Activated naive CD8-positive, alpha-beta T cell treated with anti-CD3 and anti-CD28 coated beads for 36 hours (primary cell): ENCODE measurements around the gene ANKRD18B. TPM values are rescaled to one million over a fixed set of nuclear protein-coding genes. Genes with fewer than 3 reads are reported as not detected.
"Not testable (repeated sequence)": the region's sequence is repeated elsewhere in the genome, so short reads cannot be mapped to it uniquely, and the experiment has no call there.

Experiments used
- DNase-seq: peaks from one replicate; pipeline ENCODE4 v3.0.0; 2021
- H3K27ac Mint-ChIP-seq: one replicate; pipeline ENCODE4 v1.8.0; 2022; ENCODE audit warnings: mild to moderate bottlenecking, moderate library complexity, mixed read lengths
- H3K27me3 Mint-ChIP-seq: one replicate; pipeline ENCODE4 v1.8.0; 2022; ENCODE audit warnings: mild to moderate bottlenecking, mixed read lengths
- H3K36me3 Mint-ChIP-seq: one replicate; pipeline ENCODE4 v1.8.0; 2021; ENCODE audit warnings: mild to moderate bottlenecking, mixed read lengths
- H3K4me1 Mint-ChIP-seq: one replicate; pipeline ENCODE4 v1.8.0; 2021; ENCODE audit warnings: mixed read lengths
- H3K4me3 Mint-ChIP-seq: one replicate; pipeline ENCODE4 v1.8.0; 2022; ENCODE audit warnings: mild to moderate bottlenecking, moderate library complexity, mixed read lengths
- H3K9me3 Mint-ChIP-seq: one replicate; pipeline ENCODE4 v1.8.0; 2022; ENCODE audit warnings: mixed read lengths
- total RNA-seq, 2 experiments: library from RNA; stranded (reverse); gene quantifications; one replicate each; pipeline ENCODE4 v1.2.3, GENCODE V29; 2021

The ANKRD18B gene
- total RNA-seq, 2 experiments from 2014 or later = 0.14 to 0.56 TPM

DNA sequence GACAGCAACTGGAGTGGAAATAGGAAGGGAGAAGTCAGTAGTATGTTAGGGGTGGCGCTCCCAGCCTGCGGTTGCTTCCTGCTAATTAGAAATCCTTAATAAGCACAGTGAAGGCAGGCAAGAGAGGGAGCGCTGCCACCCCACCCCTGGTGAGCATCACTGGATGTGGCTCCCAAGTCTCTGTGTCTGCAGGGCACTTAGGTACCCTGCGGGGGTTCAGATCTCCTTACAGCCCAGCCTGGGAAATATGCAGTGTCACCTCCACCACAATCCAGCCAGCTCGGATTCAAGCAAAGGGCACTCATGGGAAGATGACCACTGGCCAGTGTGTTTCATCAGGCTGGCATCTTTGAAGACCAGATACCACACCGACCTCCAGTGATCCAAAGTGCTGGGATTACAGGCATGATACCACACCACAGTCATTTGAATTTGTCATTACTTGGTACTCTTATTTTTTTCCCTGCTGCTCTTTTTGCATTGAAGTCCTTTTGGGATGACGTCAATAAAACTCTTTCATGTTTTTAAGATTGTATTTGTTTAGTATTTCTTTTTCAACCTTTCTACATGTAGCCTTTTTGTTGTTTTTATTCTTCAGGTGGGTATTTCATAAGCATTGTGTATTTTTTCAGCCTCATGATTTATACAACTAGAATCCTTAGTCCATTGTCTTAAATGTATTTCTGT, 90.1 kb downstream of the ANKRD18B start:
- Mint-ChIP-seq H3K4me3 (no peak overlapping the region), H3K4me1 (no peaks in the 10 kb centered on the region), H3K27me3 (peaks cover 10% of the 10 kb centered on the region), H3K36me3 (peaks cover 2% of the 10 kb centered on the region), H3K9me3 (peaks cover 4% of the 10 kb centered on the region), H3K27ac (no peak overlapping the region)
- no peak for DNase-seq

DNA sequence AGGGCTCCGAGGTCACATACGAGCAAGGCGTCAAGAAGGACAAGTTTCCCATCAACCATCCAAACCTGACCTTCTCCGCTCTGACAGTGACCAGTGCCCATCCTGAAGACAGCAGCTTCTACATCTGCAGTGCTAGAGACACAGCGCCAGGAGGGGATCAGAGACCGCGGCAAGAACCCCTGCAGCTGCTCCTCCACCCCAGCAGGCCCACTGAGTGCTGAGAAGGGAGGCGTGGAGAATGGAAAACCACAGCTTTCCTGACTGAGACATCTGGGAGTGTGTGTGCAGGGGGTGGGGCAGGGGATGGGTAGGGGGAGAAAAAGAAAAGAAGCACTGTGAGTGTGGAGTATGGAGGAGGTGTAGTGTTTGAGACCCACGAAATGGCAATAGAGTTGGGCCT, 94.3 kb downstream of the ANKRD18B start:
- not testable (repeated sequence) for H3K27ac Mint-ChIP-seq, H3K4me3 Mint-ChIP-seq, H3K9me3 Mint-ChIP-seq, DNase-seq, H3K4me1 Mint-ChIP-seq, H3K27me3 Mint-ChIP-seq, H3K36me3 Mint-ChIP-seq

- peaks cover 22% of the 10 kb centered on the region for H3K27me3 Mint-ChIP-seq
- peaks cover 8% of the 10 kb centered on the region for H3K4me1 Mint-ChIP-seq
- no peak overlapping the region for H3K4me3 Mint-ChIP-seq
- no peak overlapping the region for H3K27ac Mint-ChIP-seq
- no peaks in the 10 kb centered on the region for H3K9me3 Mint-ChIP-seq
- no peaks in the 10 kb centered on the region for H3K36me3 Mint-ChIP-seq
- DNase-seq = no peak
These were observed 95.8 kb downstream of the ANKRD18B start for GRCh38 chr9:33619666-33620404.

DNA sequence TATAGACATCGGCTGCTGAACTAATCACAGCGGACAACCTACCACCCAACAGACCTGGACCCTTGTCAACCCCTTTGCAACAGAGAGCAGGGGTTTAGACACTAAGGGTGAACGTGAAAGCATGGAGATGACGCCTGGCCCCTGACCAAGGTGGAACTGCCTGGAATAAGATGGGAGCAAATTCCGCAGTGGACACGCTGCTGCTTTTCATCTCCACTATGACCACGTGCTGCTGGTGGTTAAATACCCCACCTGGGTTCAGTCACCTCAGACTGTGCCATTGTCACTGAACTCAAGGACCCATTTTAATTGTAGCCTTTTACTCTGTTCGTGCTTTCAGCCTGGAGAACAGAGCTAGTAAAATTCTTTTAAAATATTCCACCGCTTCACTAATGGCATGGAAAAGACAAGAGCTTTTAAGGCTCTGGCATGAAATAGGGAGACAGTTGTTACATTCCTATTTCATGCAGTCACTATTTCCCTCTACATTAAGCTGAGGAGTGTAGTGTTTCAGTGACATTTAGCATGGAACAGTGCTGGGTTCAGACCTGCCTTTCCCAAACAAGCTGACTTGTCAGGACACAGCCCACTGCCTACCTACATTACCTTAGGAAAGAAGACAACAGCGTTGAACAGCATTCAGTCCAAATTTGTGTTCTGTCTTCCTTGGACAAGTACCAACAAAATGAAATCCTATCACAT, 96.8 kb downstream of the ANKRD18B start:
- no peaks in the 10 kb centered on the region for H3K9me3 Mint-ChIP-seq
- H3K4me3 Mint-ChIP-seq = no peak overlapping the region
- H3K27ac Mint-ChIP-seq = no peak overlapping the region
- no peaks in the 10 kb centered on the region for H3K36me3 Mint-ChIP-seq
- peaks cover 8% of the 10 kb centered on the region for H3K4me1 Mint-ChIP-seq
- peaks cover 26% of the 10 kb centered on the region for H3K27me3 Mint-ChIP-seq
- no peak for DNase-seq

Other genes with a start within 250 kb of the ANKRD18B start
- 10 to 100 TPM; 38.9 to 40.8 TPM for gene NFX1, start 233.7 kb upstream of the ANKRD18B start, total RNA-seq
- gene AQP7, start 121.7 kb upstream of the ANKRD18B start, total RNA-seq = not detected
- gene AQP3, start 76.7 kb upstream of the ANKRD18B start, total RNA-seq = 1 to 10 TPM; 2.3 to 2.9 TPM
- 10 to 100 TPM; 80.8 to 82.2 TPM for gene NOL6, start 50.3 kb upstream of the ANKRD18B start, total RNA-seq